GM19438 (cell line): ENCODE results near the gene QKI.
"Not testable (repeated sequence)": the region's sequence is repeated elsewhere in the genome, so short reads cannot be mapped to it uniquely, and the experiment has no call there.

Experiments
- ATAC-seq: cut with Tn5 transposase; IDR thresholded peaks from one replicate; pipeline ENCODE4 v1.9.1; 2021; ENCODE audit warnings: low read depth; ENCODE audit not compliant: unreplicated experiment

QKI gene

DNA sequence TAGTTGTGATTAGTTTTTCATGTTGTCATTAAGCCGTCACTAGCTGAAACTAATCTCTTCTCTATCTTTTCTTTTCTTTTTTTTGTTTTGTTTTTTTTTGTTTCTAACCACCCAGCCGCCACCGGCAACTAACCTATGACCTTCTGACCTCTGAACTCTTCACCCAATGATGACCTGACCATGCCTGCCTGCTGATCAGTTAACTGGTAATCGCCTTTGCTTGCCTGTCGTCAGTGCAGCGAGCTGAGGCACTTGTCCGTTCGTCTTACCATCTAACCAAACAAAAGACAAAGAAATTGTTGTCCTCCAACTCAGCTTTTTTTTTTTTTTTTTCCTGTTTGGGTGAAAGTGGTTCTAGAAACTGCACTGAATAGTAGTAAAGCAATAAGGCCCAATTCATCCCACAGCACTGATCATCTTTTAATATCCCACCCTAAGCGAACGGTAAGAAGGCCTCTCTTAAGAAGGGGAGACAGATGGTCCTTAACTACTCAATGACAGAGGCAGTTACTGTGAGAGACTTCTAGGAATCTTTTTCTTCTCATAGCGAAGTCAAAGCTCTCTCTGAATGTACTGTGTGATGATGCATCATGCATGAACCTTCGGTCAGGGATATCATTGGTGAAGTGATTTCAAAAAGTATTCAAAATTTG is 156.2 kb downstream of the QKI start:
- ATAC-seq = no peak

DNA sequence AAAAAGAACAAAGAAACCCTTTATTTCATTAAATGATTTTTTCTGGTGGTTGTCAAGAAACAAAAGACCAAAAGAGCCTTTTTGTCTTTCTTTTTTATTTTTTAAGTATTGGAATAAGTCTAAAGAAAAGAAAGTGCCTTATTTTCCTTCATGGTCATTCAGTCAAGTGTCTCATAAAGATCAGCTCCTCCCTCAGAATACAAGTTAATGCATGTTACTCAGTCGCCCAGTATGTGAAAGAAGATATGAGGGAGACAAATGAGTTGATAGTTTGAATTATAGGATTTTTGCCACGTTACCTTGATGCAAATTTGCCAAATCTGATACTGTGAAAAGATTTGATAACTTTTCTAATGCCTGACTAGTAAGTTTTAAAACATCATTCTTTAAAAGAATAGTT is 157.2 kb downstream of the QKI start:
- no peak for ATAC-seq

DNA sequence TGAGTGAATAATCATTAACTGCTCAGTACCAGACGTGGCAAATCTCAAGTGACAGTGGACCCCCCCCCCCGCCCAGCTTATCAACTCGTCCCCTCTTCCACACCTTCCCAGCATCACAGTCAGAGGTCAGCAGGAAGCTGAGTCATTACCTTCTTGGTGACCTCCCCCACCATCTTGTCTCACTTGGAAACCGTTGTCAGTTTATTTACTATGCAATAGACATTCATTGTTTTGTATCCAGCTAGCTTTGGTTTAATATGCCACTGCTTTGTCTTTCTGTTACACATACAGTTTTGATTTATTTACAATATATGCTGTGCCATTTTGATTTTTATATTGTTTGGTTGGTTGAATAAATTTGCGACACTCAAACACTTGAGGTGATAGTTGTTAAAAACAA is 158.1 kb downstream of the QKI start:
- no peak for ATAC-seq

DNA sequence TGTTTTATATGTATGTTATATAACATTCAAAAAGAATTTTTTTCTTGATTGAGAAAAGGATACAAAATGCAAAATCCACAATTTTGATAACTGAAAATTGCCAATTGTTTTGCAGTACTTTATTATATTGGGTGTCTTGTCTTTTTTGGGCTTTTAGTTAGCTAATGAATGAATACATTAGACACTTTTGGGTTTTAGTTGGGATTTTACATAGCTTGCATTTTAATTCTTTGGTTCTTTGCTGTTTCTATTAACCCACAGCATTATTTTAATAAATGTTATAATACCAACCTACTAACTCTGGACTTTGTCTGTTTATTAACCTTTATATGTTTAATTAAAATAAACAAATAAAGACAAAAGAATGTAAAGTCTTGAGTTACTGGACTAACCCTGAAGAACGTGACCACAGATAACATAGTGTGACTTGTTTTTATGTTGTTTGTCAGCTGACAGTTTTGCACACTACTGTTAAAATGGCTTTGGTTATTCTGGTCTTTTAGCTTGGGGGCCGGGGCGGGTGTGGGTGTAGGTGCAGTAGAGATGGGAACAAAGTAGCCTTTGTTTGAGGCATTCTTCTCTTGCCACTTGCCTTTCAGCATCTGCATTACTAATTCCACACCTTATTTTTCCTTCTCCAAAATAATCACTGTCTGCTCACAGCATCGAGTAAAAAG is 159.1 kb downstream of the QKI start:
- no peak for ATAC-seq

DNA sequence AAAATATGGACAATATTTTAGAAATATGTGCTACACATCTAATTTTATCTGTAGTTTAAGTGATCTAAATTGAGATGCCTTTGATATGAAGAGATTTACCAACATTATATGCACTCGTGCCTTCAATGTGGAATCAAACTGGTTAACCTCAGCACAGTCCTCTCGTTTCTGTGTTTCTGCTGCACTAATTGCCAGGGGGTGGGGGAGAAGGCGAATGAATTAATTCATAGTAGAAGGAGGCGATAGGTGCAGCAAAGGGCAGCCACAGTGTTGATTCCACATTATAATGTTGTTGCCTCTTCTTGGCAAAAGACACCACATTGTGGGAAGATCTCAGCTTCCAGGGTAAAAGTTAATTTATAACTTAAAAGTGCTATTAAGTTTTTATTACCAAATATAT is 161.6 kb downstream of the QKI start:
- no peak for ATAC-seq

DNA sequence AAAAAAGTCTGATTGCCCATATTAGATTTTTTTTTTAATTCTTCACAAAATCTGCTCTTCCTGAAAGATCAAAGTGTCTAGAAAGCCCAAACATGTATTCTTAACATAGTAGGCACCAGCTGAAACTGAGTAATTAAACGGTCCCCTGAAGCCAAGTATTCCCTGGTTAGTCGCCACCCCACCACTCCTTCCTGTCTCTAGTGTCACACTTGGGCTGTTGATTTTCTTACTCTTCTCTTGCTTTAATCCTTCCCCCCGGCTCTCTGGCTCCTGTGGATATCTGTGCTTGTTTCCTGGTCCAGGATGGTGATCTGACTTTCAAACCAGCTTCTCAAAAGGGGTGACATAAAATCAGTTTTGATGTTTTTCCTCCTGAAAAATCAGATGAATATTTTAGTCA is 162.9 kb downstream of the QKI start:
- no peak for ATAC-seq

DNA sequence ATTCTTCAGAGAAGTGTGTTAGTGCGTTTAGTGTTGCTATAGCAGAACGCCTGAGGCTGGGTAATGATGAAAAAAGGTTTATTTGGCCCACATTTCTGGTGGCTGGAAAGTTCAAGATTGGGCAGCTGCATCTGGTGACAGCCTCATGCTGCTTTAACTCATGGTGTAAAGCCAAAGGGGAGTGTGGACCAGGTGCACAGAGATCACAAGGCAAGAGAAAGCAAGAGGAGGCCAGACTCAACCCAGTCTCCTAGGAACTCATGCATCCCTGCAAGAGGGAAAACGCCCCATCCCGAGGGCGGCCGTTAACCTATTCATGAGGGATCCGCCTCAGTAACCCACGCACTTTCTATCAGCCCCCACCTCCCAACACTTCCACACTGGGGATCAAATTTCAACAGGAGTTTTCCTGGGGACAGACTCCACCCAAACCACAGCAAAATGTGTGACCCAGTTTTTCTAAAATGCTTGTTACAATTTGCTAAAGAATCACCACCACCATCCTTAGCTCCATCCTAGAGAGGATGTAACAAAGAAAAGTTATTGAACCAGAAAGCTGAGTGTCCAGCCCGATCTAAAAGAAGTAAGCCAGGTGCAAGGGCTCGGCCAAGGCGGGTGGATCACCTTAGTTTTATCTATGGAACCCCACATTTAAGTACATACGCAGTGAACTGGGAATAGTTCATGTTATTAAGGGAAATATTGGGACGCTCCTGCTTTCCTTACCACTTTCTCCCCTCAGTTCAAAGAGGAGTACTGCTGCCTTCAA is 164.8 kb downstream of the QKI start:
- no peak for ATAC-seq

DNA sequence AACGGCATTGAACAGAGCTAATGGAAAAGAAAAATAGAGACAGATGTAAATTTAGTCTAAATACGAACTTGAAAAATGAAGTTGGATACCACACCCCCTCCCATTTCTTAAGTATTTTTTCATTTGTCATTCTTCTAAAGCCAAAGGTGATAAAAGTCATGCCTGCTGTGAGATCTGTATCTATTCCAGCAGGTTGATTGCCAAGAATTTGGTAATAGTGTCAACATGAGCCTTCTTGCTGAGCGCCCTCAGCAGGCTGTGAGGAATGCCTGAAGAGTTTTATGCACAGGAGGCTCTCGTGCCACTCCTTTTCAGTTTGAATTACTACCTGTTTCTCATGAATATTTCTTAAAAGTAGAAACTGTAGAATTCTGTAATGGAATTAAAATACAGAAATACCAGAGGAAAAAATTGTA is 165.4 kb downstream of the QKI start:
- no peak for ATAC-seq

DNA sequence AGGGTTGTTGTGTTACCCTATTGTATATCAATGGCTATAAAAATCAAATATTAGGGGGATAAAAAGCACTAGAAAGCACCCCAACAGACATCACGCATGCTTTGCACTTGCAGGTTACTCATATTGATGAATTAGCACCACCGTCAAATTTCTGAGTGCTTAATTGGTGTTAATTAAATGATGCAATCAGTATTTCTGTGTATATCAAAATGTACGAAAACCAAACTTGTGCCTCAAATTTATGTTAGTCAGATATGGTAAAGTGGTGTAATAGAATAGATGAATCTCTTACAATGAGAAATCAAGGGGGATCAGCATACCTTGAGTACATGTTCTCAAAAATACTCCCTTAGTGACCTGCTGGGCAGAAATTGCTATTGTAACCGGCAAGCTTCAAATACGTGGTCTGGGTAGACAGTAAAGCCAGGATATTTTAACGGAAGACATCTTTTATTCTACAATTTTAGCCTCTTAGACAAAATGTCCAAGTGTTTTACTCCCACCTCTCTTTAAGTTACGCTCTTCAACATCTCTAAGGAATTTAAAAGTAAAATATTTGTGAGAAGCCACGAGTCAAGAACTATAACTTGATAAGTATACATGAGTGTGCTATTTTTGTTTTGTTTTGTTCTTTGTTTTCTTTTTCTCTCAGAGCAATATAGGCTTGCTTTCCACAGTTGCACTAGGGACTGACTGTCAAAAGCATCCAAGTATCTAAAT is 166.0 kb downstream of the QKI start:
- no peak for ATAC-seq

DNA sequence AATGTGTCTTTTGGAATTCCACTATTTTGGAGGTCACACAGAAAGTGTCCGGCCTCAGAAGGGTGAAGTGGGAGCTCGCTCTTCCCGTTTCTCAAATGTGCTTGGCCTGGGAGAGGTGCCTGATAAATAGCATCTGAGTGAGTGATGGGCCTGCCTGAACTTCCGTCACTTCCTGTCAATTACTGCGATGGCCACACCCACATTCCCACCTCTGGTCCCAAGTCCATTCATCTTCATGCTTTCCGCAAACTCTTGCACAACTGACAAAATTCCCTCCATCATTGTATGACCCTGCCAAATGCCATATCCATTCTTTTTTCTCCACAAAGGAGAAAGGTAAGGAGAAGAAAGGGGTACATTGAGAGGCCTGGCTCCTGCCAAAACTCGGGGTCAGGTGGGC is 169.0 kb downstream of the QKI start:
- no peak for ATAC-seq

DNA sequence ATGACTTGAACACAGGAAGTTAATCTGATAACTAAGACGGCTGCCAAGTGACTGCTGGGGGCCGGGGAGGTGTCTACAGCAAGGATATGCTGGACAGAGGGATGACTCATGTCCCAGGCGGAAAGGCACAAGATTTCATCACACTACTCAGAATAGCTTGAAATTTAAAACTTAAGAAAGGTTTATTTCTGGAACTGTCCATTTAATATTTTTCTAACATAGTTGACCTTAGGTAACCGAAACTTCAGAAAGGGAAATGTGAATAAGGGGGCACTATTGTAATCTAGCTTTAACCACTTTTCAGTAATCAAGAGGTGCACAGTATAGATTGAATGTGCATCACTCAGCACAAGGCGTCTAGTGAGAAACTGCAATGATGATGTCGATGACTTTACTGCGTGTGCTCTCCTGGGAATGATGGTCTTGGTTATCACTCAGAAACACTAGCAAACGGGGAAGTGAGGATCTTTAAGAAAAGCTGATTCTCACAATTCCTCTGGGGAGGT is 171.5 kb downstream of the QKI start:
- no peak for ATAC-seq

DNA sequence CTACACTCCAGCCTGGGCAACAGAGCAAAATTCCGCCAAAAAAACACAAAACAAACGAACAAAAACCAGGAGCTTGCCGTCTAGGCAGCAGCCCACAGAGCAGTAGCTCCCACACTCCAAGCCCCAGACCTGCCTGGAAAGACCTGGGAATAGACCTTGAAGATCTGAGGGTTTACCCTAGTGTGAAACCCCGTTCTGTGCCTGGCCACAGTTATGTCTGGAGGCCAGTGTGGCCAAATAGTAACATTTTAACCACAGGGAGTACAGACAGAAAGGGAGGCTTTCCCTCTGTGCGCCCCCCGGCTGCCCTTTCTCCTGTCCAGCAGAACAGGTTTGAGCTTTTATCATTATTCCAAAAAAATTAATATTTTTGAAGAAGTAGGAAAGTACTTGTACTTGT is 172.4 kb downstream of the QKI start:
- no peak for ATAC-seq

DNA sequence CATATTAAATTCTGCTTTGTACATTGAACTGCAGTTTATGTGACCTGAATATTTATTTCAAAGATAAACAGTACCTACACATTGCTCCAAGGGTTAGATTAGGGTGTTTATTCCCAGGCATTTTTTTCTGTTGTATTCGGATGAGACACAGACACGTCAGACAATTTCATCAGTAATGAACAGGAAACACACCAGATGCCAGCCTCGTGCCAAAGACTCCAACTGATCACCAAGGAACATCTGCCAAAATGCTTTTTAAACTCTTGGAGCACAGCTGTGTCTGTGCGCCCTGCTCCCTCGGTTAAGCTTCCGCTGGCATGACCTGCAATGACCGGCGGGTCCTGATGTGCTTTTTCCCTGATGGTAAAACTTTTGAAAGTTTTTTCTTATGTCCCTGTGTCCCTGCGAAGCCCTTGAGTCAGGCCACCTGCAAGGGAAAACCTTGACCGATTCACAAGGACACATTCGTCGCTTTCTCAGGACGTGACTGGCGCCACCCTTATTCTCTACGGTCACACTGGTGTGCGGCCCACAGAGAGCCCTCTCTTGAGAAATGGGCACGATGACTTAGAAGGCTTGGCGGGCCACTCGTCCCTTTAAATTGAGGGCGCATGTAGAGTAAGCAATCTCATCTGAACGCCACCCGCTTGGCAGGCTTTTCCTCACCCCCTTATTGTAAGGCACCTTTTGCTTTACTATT is 173.9 kb downstream of the QKI start:
- ATAC-seq = no peak

DNA sequence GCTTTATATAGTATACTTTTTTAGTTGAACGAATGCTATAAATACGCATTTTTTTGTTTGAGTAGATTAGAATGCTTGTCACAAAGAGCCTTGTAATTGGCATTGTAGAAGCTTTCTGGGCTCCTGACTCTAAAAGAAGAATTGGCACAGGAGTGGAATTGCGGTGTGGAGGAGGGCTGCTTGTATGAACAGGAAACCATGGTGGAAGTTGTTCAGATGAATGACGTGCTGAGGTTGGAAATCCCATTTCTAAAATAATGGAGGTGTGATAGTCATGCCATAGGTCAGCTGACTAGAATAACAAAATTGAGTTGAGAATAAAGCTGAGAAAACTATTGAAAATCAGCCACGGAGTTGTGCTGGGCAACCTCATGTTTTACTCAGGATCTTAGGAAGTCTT is 174.9 kb downstream of the QKI start:
- ATAC-seq = no peak

DNA sequence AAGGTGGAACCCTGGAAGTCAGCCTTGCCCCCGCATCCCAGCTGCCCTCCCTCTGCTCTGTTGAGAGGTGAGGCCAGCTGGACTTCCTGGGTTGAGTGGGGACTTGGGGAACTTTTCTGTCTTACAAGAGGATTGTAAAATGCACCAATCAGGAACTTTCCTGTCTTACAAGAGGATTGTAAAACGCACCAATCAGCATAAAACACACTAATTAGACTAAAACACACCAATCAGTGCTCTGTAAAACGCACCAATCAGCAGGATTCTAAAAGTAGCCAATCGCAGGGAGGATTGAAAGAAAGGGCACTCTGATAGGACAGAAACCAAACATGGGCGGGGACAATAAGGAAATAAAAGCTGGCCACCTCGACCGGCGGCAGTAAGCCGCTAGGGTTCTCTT is 175.6 kb downstream of the QKI start:
- not testable (repeated sequence) for ATAC-seq

DNA sequence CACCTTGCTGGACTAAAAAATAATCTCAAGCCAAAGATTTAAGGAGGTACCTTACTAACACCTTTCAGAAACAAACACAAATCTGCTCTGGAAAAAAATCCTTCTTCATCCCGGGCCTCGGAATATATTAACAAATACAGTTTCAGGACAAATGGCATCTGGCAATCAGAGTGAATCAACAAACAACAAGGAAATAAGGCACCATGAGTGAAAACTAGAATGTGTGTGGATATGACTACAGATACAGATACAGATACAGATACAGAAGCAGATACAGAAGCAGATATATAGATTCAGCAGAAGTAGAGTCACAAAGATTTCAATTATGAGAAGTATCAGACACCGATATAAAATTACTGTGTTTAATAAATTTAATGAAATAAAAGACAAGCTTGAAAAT is 178.4 kb downstream of the QKI start:
- ATAC-seq = no peak

DNA sequence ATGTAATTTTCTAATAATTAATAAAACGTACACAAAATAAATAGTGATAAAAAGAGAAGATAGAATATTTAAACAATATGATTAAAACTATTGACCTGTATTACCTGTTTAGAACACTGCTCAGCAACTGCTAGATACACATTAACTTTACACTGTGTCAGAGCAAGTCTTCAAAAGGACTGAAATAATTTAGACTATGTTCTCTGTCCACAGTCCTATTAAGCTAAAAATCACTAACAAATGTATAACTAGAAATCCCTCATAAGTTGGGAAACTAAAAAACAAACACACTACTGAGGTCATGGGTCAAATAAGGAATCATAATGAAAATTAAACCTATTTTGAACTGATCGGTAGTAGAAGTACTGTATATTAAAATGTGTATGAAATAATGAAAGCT is 181.7 kb downstream of the QKI start:
- no peak for ATAC-seq

DNA sequence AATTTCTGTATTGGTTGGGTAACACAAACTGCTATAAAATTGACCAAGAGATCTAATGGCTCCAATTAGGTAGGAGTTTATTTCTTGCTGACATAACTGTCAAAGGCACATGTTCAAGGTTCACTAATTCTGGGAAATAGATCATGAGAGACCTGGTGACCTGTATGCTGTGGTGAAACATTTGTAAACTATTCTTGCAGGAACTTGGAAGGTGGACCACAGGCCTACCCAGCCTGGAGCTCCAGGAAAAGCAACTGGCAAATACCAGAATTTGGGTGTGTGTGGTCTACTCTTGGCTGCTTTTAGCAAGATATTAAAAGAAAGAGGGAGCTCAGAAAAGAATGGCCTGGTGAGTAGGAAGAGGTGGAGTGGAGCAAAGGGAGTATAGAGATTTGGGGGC is 184.6 kb downstream of the QKI start:
- no peak for ATAC-seq

DNA sequence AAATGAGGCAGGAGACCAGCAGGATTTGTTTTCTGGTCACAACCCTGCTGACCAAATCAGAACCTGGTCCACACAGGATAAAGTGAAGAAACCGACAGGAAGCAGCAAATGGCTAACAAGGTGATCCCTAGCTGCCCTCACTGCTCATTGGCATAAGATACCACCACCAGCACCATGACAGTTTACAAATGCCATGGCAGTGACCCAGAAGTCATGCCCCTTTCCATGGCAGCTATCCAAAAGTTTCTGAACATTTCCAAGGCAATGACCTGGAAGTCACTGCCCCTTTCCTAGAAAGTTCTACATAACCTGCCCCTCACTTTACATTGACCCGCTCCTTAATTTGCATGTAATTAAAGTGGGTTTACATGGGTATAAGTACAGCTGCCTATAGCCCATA is 185.2 kb downstream of the QKI start:
- no peak for ATAC-seq

DNA sequence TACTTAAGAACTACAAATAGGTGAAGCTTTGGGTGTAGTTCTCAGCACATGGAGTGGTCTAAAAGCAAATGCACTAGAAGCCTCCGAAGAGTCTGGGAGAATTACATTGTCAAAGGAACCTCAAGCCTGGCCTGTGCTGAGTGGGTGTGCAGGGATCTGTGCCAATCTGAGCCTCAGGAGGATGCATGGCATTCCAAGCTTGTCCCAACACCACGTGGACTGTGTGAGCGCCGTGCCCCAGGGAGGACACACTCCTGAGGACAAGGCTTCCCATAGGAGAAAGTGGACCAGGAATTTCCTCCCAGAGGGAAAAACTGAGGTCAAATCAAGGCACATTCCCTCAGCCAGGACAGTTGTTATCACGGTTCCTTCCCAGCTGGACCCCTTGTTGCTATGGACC is 185.8 kb downstream of the QKI start:
- ATAC-seq = no peak
